Measurements from ENCODE around the gene TMEM18.

DNA sequence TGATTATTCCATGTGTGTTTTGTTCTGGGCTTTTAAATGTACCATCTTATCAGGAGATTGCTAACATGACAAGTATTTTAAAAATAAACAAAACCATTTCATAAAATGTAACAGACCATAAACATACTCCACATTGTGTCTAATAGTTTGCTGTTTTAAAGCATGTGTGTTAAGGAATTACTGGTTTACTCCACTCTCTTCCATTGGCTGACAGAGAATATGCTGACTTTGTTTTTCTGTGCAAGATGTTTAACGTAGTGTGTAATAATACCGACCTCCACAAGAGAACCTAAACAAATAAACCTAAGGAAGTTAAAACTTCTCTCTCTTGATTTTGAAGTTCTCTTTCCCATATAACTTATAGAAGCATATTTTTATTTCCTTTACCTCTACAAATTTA lies 17.0 kb upstream of the TMEM18 start:
- TF ChIP-seq POLR2AphosphoS5 (IDR thresholded peaks at IDR 0.05; ENCODE audit: low read depth, low read length) (no peak), JUND (IDR thresholded peaks at IDR 0.05) (no peak), POLR2A (IDR thresholded peaks at IDR 0.05; ENCODE audit: borderline replicate concordance, extremely low read depth, insufficient read depth, insufficient read length) (no peak), EZH2 (IDR thresholded peaks at IDR 0.05) (no peak)

Measured in HCT116 (cell line).